Activated naive CD8-positive, alpha-beta T cell treated with anti-CD3 and anti-CD28 coated beads for 36 hours (primary cell): ENCODE measurements around the gene HGFAC. TPM values are rescaled to one million over a fixed set of nuclear protein-coding genes. Genes with fewer than 3 reads are reported as not detected.

Experiments
- DNase-seq: peaks from one replicate; pipeline ENCODE4 v3.0.0; 2021
- H3K27ac Mint-ChIP-seq: one replicate; pipeline ENCODE4 v1.8.0; 2022; ENCODE audit warnings: mild to moderate bottlenecking, moderate library complexity, mixed read lengths
- H3K27me3 Mint-ChIP-seq: one replicate; pipeline ENCODE4 v1.8.0; 2022; ENCODE audit warnings: mild to moderate bottlenecking, mixed read lengths
- H3K36me3 Mint-ChIP-seq: one replicate; pipeline ENCODE4 v1.8.0; 2021; ENCODE audit warnings: mild to moderate bottlenecking, mixed read lengths
- H3K4me1 Mint-ChIP-seq: one replicate; pipeline ENCODE4 v1.8.0; 2021; ENCODE audit warnings: mixed read lengths
- H3K4me3 Mint-ChIP-seq: one replicate; pipeline ENCODE4 v1.8.0; 2022; ENCODE audit warnings: mild to moderate bottlenecking, moderate library complexity, mixed read lengths
- H3K9me3 Mint-ChIP-seq: one replicate; pipeline ENCODE4 v1.8.0; 2022; ENCODE audit warnings: mixed read lengths
- total RNA-seq, 2 experiments: library from RNA; stranded (reverse); gene quantifications; one replicate each; pipeline ENCODE4 v1.2.3, GENCODE V29; 2021

Gene HGFAC
- total RNA-seq, 2 experiments from 2014 or later: not detected

DNA sequence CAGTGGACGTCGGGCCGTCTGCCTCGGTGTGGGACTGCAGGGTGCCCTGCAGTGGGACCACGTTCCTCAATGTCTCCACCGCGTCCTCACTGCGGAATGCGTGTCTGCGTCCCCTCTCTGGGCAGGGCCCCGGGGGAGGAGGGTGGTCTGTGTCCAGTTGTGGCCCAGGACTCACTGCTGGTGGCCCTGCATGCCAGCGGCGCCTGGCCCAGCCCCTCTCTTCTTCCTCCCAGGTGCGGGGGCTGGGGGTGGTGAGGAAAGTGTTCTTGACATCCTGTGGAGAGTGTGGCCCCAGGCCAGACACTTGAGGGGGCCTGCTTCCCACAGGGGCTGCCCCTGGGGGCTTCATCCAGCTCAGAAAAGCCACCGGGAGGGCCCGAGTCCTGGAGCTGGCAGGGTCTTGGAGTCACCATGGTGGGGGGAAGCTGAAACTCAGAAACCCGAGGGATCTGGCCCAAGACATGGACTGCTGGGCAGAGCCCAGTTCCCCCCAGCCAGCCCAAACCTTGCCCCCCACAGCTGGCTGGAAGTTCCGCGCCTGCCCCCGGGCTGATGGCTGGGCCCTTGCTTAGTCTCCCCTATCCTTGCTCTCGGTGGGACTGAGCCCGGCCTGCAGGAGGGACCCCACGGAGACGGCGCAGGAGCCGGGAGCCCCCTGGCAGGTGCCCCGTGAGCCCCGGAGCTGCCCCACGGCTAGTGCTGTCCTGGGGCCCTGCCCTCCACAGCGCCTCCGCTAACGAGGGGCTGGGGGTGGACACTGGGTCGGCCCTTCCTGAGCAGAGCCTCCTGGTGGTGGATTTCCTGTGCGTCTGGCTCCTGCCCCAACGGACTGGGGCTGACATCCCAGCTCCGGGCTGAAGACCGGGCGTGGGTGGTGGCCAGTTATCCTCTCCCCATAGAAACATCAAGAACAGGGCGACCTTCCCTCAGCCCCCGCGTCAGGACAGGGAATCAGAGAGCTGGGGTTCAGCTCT lies 24.2 kb downstream of the HGFAC start:
- no peaks in the 10 kb centered on the region for H3K9me3 Mint-ChIP-seq
- H3K4me3 Mint-ChIP-seq: no peak overlapping the region
- H3K27ac Mint-ChIP-seq: no peak overlapping the region
- H3K36me3 Mint-ChIP-seq: no peaks in the 10 kb centered on the region
- no peaks in the 10 kb centered on the region for H3K4me1 Mint-ChIP-seq
- no peak for DNase-seq
- H3K27me3 Mint-ChIP-seq: peaks cover 28% of the 10 kb centered on the region

DNA sequence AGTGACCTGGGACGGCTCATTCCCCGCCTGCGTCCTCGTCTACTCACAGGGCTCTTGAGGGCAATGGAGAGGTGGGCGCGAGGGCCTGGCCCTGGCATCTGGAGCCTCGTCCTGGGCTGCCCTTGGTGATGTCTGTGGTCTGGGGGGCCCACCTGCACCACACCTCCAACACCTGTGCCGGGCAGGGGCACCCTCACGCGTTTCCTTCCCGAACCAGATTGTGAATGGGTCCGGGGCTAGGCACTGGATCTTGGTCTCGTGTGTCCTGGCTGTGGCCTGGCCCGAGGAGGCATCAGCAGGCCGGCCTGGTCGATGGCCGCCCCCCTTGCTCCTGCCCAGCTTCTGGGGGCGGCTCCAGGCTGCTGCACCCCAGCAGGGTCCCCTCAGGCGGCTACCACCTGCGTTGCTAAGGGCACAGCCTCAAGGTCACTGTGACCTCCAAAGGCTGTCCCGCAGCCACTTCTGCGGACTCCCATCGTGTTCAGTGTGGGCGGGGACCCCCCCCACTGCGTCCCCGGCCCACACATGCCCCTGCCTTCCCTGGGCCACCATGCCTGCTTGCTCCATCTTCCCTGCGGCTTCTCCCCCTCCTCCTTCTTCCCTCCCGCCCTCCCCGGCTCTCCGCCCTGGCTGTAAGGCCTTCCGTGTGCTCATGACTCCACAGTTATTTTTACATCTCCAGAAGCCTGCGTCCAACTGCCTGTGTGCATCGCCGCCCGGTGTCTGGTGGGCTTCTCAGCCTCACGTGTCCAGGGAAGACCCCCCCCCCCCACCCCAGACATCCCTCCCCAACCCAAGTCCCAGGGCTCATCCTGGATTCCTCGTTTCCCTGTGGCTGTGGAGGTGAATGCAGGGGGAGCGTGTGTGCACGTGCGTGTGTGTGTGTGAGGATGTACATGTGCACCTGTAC lies 25.2 kb downstream of the HGFAC start:
- DNase-seq: no peak
- Mint-ChIP-seq H3K9me3 (no peaks in the 10 kb centered on the region), H3K27me3 (peaks cover 26% of the 10 kb centered on the region), H3K36me3 (no peaks in the 10 kb centered on the region), H3K4me3 (no peak overlapping the region), H3K4me1 (no peaks in the 10 kb centered on the region), H3K27ac (no peak overlapping the region)

DNA sequence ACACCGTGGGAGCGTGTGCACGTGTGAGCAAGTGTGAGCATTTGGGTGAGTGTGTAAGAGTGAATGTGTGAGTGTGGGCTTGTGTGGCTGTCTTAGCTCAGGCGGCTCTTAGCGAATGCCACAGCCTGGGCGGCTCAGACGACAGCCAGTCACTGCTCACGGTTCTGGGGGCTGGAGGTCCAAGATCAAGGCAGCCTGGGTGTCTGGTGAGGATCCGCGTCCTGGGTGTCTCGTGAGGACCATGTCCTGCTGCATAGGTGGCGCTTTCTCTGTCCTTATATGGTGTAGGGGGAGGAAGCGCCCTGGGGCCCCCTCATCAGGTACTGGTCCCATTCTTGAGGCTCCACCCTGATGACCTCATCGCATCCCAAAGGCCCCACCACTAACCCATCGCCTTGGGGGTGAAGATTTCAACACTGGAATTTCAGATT lies 25.8 kb downstream of the HGFAC start:
- no peaks in the 10 kb centered on the region for H3K9me3 Mint-ChIP-seq
- no peak overlapping the region for H3K4me3 Mint-ChIP-seq
- no peak overlapping the region for H3K27ac Mint-ChIP-seq
- DNase-seq: no peak
- no peaks in the 10 kb centered on the region for H3K36me3 Mint-ChIP-seq
- H3K4me1 Mint-ChIP-seq: no peaks in the 10 kb centered on the region
- H3K27me3 Mint-ChIP-seq: peaks cover 20% of the 10 kb centered on the region

DNA sequence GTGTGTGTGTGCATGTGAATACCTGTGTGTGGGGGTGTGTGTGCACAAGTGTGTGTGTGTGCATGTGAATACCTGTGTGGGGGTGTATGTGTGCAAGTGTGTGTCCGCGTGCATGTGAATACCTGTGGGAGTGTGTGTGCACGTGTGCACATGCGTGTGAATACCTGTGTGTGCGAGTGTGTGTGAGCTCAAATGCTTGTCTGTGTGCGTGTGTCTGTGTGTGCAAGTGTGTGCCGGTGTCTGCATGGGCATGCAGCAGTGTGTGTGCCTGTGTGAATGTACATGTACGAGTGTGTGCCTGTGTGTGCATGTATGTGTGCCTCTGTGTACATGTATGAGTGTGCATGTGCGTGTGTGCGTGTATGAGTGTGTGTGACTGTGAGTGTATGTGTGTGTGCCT lies 26.4 kb downstream of the HGFAC start:
- no peak for DNase-seq
- Mint-ChIP-seq H3K4me3 (no peak overlapping the region), H3K9me3 (no peaks in the 10 kb centered on the region), H3K36me3 (no peaks in the 10 kb centered on the region), H3K27ac (no peak overlapping the region), H3K27me3 (peaks cover 14% of the 10 kb centered on the region), H3K4me1 (no peaks in the 10 kb centered on the region)

DNA sequence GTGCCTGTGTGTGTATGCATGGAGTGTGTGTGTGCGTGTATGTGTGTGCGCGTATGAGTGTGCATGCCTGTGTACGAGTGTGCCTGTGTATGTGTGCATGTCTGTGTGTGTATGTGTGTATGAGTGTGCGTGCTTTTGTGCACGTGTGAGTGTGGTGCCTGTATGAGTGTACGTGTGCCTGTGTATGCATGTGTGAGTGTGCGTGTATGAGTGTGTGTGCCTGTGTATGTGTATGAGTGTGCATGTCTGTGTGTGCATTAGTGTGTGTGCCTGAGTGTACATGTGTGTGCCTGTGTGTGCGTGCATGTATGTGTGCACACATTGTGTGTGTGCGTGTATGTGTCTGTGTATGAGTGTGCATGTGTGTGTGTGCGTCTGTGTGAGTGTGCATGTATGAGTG lies 27.0 kb downstream of the HGFAC start:
- no peak overlapping the region for H3K4me3 Mint-ChIP-seq
- H3K27ac Mint-ChIP-seq: no peak overlapping the region
- H3K9me3 Mint-ChIP-seq: no peaks in the 10 kb centered on the region
- H3K4me1 Mint-ChIP-seq: no peaks in the 10 kb centered on the region
- DNase-seq: no peak
- peaks cover 13% of the 10 kb centered on the region for H3K27me3 Mint-ChIP-seq
- H3K36me3 Mint-ChIP-seq: no peaks in the 10 kb centered on the region

DNA sequence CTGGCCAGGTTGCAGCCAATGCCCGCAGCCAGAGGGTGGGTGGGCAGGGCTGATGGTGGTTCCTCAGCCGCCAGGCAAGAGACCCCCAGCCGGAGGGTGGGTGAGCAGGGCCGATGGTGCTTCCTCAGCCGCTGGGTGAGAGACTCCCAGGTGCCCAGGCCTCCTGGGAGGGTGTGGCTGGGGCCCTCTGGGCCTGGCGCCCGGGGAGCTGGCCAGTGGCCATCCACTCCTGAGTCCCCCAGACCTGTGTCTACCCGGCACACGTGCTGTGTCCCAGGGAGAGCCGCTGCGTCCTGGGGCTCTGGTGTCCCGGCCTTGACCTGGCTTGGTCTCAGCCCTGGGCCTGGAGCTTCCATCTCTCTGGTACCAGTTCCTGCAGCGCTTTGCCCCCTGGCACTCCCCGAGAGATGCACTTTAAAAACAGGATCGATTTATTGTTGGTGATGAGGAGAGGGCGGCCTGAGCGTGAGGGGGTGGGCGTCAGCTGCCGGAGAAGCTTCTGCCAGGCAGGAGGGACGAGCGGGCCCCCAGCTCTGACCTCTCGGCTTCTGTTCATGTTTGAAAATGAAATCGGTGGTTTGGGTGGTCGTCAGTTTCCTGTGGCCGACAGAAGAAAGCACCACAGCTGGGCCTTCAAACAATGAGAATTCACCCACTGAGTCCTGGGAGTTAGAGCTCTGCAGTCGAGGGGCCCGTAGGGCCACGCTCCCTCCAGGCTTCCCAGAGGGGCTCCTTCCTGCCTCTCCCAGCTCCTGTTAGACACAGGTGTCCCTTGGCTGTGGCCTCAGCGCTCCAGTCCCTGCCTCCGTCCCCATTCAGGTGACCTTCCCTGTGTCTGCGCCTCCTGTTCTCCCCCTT lies 27.8 kb downstream of the HGFAC start:
- peaks cover 10% of the 10 kb centered on the region for H3K27me3 Mint-ChIP-seq
- no peak for DNase-seq
- H3K36me3 Mint-ChIP-seq: no peaks in the 10 kb centered on the region
- H3K9me3 Mint-ChIP-seq: no peaks in the 10 kb centered on the region
- H3K4me3 Mint-ChIP-seq: no peak overlapping the region
- H3K4me1 Mint-ChIP-seq: no peaks in the 10 kb centered on the region
- H3K27ac Mint-ChIP-seq: no peak overlapping the region

DNA sequence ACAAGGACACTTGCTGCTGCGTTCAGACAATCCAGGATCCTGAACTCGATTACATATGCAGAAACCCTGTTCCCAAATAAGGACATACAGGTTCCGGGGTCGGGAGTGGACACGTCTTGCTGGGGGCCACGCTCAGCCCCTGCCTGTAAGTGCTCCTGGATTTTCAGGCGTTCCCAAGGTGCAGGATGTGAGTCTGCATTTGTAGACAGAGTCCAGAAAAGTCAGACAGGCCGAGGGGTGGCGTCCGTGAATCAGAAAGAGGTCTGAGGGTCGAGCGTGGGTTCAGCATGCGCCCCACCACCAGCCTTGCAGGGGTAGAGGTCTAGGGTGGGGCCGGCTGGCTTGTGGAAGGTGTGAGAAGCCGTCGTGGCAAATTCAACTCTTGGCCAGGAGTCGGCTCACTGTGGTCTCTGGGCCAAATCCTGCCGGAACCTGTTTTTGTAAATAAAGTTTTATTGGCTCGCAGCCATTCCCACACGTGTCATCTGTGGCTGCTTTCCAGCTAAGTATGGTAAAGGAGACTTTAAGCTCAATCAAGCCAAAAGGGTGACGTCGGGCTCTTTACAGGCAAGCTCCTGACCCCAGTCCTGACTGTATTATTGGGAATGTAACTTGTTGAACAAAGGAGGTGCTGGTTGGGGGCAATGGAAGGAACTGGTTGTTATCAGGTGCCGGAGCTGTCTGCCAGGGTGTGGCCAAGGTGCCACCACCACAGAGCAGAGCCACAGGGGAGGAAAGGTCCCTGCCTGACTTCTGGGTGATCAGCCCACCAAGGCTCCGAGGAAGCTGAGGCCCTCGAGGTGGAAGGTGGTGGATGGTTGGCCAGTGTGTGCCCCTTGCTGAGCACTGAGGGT lies 28.7 kb downstream of the HGFAC start:
- no peak overlapping the region for H3K4me3 Mint-ChIP-seq
- no peaks in the 10 kb centered on the region for H3K36me3 Mint-ChIP-seq
- H3K27ac Mint-ChIP-seq: no peak overlapping the region

DNA sequence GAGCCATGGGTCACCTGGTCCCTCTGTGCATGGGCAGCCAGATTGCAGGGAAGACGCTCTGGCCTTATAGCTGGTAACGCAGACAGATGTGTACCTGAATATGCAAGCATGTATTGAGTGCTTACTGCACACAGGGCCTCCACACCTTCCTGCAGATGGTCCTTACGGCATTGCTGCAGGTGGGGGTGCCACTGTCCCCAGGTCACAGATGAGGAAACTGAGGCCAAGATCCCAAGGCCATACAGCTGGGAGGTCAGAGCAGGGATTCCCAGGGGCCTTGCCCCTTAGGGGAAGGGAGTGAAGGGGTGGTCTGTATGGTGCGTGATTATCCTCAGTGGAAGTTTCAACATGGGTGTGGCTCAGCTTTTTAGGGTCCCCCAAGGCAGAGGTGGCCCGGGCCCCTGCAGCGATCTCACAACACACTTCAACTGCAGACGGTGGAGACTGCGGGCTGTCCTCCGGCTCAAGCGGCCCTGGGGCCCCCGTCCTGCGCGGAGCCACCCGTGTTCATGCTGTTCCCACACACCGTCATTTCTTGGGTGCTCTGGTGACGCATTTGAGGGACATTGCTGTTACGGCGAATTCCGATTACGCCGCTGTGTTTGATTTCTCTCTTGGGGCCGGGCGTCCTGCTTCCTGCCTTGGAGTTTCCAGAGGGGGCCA lies 29.5 kb downstream of the HGFAC start:
- H3K36me3 Mint-ChIP-seq: no peaks in the 10 kb centered on the region
- peaks cover 1% of the 10 kb centered on the region for H3K27me3 Mint-ChIP-seq
- DNase-seq: no peak
- H3K27ac Mint-ChIP-seq: no peak overlapping the region
- no peak overlapping the region for H3K4me3 Mint-ChIP-seq
- no peaks in the 10 kb centered on the region for H3K9me3 Mint-ChIP-seq
- no peaks in the 10 kb centered on the region for H3K4me1 Mint-ChIP-seq

More for the DNA sequence above, 28.7 kb downstream of the HGFAC start:
- H3K27me3 Mint-ChIP-seq: peaks cover 2% of the 10 kb centered on the region
- DNase-seq: no peak
- H3K4me1 Mint-ChIP-seq: no peaks in the 10 kb centered on the region
- H3K9me3 Mint-ChIP-seq: no peaks in the 10 kb centered on the region

DNA sequence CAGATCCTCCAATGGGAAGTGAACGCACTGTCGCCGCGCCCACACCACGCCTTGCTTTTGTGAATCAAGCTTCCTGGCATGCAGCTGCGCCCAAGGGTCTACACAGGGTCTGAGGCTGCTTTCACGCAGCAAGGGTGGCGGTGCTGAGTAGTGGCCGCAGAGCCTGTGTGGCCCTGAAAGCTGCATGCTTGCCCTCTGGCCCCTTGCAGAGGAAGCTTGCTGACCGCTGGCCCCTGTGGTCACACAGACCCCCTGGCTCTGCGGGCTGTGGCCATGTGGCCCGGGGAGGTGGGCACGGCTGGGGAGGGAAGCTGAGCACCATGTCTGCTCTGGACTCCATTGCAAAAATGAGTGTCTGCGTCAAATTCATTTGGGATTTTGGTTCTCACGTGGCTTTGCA lies 30.1 kb downstream of the HGFAC start:
- H3K27ac Mint-ChIP-seq: no peak overlapping the region
- H3K4me1 Mint-ChIP-seq: no peaks in the 10 kb centered on the region
- H3K4me3 Mint-ChIP-seq: no peak overlapping the region
- H3K27me3 Mint-ChIP-seq: peaks cover 7% of the 10 kb centered on the region
- H3K9me3 Mint-ChIP-seq: no peaks in the 10 kb centered on the region
- no peaks in the 10 kb centered on the region for H3K36me3 Mint-ChIP-seq
- no peak for DNase-seq

DNA sequence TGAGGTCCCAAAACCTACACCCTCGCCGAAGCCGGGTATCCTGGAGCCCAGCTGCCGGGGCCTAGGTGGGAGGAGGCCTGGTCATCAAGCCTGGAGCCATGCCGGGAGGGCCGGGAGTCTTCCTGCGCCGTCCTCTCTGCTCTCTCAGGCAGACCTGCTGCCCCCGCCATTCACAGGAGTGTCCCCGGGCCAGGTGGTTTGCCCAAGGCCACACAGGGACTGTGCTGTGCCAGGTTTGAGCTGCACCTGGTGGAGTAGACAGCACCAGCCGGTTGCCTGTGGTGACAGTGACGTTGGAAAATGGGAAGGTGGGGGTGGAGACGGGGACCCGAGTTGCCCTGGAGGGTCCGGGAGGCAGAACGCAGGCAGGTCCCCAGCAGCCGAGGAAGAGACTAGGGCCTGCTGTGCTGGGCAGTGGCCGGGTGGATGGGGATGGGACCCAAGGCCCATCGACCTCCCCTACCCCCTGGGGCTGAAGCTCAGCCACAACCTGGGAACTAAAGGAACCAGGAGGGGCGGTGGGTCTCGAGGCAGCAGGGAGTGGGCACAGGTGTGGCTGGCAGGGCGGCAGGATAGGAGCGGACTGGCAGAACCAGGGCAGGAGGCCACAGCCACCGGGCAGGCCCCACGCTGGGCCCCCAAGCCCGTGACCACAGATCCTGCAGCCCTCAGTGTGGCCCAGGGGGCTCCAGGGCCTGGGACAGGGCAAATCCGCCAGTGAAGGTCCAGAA lies 30.8 kb downstream of the HGFAC start:
- no peak for DNase-seq
- no peaks in the 10 kb centered on the region for H3K36me3 Mint-ChIP-seq
- no peak overlapping the region for H3K4me3 Mint-ChIP-seq
- no peaks in the 10 kb centered on the region for H3K9me3 Mint-ChIP-seq
- H3K27me3 Mint-ChIP-seq: peaks cover 7% of the 10 kb centered on the region
- H3K27ac Mint-ChIP-seq: no peak overlapping the region
- no peaks in the 10 kb centered on the region for H3K4me1 Mint-ChIP-seq

DNA sequence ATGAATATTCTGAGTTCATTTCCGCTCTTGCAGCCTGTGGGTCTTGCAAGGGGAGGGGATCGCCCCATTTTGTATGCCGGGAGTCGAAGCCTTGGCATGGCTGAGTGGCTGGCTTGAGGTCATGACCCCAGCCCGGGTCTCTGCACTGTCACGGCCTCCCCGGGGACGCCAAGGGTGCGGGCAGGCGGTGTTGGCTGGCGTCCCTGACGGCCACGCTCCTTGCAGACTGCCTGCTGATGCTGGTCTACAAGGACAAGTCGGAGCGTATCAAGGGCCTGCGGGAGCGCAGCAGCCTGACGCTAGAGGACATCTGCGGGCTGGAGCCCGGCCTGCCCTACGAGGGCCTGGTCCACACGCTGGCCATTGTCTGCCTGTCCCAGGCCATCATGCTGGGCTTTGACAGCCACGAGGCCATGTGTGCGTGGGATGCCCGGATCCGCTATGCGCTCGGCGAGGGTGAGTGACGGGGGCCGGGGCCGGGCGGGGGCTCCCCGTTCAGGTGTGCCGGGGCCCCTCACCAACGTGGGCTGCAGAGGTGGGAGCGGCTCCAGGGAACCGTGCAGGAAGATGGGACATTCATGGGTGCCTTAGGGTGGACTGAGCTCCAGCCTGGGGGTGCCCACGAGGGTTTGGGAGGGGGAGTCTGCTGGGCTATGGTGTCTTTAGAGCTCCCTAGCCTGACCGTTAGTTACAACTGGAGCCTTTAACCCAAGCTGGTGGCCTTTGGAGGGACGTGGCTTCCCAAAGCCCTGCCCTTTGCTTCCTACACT lies 31.6 kb downstream of the HGFAC start:
- no peak for DNase-seq
- Mint-ChIP-seq H3K4me3 (no peak overlapping the region), H3K4me1 (no peaks in the 10 kb centered on the region), H3K36me3 (no peaks in the 10 kb centered on the region), H3K27ac (no peak overlapping the region), H3K27me3 (peaks cover 7% of the 10 kb centered on the region), H3K9me3 (no peaks in the 10 kb centered on the region)

DNA sequence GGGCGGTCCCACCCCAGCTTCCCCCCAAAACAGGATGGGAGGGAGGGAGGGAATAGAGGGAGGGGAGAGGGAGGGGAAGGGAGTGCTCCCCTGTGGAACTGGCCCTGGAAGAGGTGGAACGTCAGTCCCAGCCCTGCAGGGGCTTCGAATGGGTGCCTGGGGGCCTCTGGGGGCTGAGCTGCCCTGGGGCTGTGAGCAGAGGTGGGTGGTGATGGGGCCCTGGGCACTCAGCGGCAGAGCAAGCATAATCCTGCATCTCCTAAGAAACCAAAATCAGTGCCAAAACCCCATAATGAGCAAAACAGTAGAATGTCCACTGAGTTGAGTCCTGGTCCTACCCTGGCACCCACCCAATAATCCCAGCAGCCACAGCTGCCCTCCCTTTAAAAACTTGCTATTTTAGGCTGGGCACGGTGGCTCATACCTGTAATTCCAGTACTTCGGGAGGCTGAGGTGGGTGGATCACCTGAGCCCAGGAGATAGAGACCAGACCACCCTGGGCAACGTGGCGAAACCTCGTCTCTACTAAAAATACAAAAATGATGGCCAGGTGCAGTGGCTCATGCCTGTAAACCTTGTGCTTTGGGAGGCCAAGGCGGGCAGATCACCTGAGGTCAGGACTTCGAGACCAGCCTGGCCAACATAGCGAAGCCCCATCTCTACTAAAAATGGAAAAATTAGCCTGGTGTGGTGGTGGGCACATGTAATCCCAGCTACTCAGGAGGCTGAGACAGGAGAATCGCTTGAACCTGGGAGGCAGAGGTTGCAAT lies 32.4 kb downstream of the HGFAC start:
- DNase-seq: no peak
- Mint-ChIP-seq H3K4me3 (no peak overlapping the region), H3K27ac (no peak overlapping the region), H3K4me1 (no peaks in the 10 kb centered on the region), H3K27me3 (peaks cover 7% of the 10 kb centered on the region), H3K36me3 (no peaks in the 10 kb centered on the region), H3K9me3 (no peaks in the 10 kb centered on the region)
